GM20000 (cell line): ENCODE measurements around the gene TLR9.

Experiments
- DNase-seq: peaks from one replicate; pipeline ENCODE4 v3.0.0; 2012; ENCODE audit warnings: low spot score
- CTCF ChIP-seq: IDR thresholded peaks from 2 replicates; pipeline ENCODE4 v1.5.1; 2012; ENCODE audit warnings: mild to moderate bottlenecking, control low read depth; ENCODE audit errors: extremely low read depth, missing control alignments

Gene TLR9

GRCh38 chr3:52174896-52175295 lies 50.5 kb downstream of the TLR9 start:
- DNase-seq, result no peak
- TF ChIP-seq CTCF, result no peak

DNA sequence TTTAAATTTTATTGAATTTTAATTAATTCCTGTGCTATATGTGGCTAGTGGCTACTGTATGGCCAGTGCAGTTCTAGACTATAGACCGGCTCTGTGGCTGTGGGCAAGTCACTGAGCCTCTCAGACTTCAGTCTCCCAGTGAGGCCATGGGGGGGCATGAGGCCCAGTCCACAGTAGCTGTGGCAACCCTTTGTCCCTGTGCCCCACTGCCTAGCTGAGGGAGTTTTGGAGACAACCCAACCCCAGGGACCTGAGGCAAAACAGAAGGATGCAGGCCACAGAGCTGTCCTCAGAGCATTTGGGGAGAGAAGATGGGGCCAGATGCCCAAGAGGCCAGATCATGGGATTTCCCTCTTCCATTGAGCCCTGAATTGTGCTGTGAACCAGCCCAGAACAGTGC lies 52.3 kb downstream of the TLR9 start:
- no peak for DNase-seq
- TF ChIP-seq CTCF, result no peak

DNA sequence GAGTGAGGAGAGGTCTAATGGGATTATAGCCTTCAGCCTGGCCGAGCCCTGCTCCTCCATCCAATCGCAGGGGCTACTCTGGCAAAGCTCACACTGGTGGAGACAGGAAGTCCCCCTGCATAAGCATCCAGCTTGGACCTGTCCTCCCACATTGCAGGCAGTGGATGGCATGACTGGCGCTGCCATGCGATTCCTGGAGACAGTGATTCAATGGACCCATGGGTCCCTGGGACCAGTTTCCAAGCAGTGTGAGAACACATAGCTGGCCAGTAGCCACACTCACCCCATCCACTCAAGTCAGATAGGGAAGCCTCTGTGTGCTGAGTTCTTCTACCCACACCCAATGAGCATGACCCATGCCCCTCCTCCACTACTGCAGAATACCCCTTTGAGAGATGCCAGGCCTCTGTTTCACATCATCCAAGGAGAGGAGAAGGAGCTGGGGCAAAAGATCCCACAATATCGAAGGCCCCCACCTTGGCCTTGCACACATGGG lies 53.1 kb downstream of the TLR9 start:
- no peak for DNase-seq
- no peak for TF ChIP-seq CTCF

- DNase-seq, result no peak
- no peak for TF ChIP-seq CTCF
These were observed 53.8 kb downstream of the TLR9 start for GRCh38 chr3:52171514-52172261.
